Small intestine (tissue), 7 donors: ENCODE results near the gene SEMA3C. TPM values are rescaled to one million over a fixed set of nuclear protein-coding genes. Genes with fewer than 3 reads are reported as not detected.

Experiments
- DNase-seq, 2 donors: peaks; one replicate each; pipeline versions ENCODE4 v3.0.0 to v3.0.0-alpha.2; 2013
- FAIRE-seq: peaks from 2 replicates; lab custom pipeline; 2012; peaks lifted over from hg19 to GRCh38; lab: Jason Lieb, UNC
- H3K27ac ChIP-seq, 3 donors: one replicate each; pipeline ENCODE4 v1.5.1; 2013; ENCODE audit warnings: low read length in 2 of 3, mild to moderate bottlenecking in 2 of 3, control low read depth in 1 of 3, inconsistent platforms in 1 of 3, low read depth in 1 of 3, moderate library complexity in 1 of 3
- H3K27me3 ChIP-seq, 3 donors: one replicate each; pipeline ENCODE4 v1.6.1; 2013; ENCODE audit warnings: low read length in 3 of 3, inconsistent platforms in 1 of 3; ENCODE audit not compliant: control insufficient read depth in 3 of 3, insufficient read depth in 3 of 3
- H3K36me3 ChIP-seq, 3 donors: one replicate each; pipeline ENCODE4 v1.6.1; 2013; ENCODE audit warnings: low read length in 3 of 3, inconsistent platforms in 1 of 3, low read depth in 1 of 3, mild to moderate bottlenecking in 1 of 3, moderate library complexity in 1 of 3; ENCODE audit not compliant: control insufficient read depth in 3 of 3, insufficient read depth in 2 of 3
- H3K4me1 ChIP-seq, 3 donors: one replicate each; pipeline ENCODE4 v1.6.1; 2013; ENCODE audit warnings: low read length in 2 of 3, inconsistent platforms in 1 of 3, low read depth in 1 of 3, mild to moderate bottlenecking in 1 of 3, moderate library complexity in 1 of 3; ENCODE audit not compliant: control insufficient read depth in 3 of 3, insufficient read depth in 2 of 3
- H3K4me3 ChIP-seq, 3 donors: one replicate each; pipeline ENCODE4 v1.5.1; 2013; ENCODE audit warnings: low read length in 3 of 3, control low read depth in 1 of 3, inconsistent platforms in 1 of 3, low read depth in 1 of 3, mild to moderate bottlenecking in 1 of 3, moderate library complexity in 1 of 3
- H3K9me3 ChIP-seq, 2 donors: one replicate each; pipeline ENCODE4 v1.6.1; 2013; ENCODE audit warnings: low read depth in 1 of 2, low read length in 1 of 2; ENCODE audit not compliant: control insufficient read depth in 2 of 2, insufficient read depth in 1 of 2
- WGBS, 3 donors: extraction: QIAGEN DNeasy Blood & Tissue Kit; methylation state at CpG; one replicate each; pipeline ENCODE4 v1.1.7; 2013; 5-methylcytosine and 5-hydroxymethylcytosine counted together
- polyA plus RNA-seq, 4 donors: library from polyadenylated mRNA; stranded (reverse) in 3 of 4; unstranded in 1 of 4; fragments of 200-250 nt in 3 of 4; fragments of 120-200 nt in 1 of 4; gene quantifications; one replicate each; pipeline versions ENCODE4 v1.2.1 to v1.2.3, GENCODE V29; 2013
- donor health status: healthy with polysubstance abuse.
- donor health status: control.
- donor health status: control.
- donor health status: Bipolar disorder and iron deficiency.
- donor health status: healthy.

The SEMA3C gene
- polyA plus RNA-seq, 4 donors, result 1.4 to 70.8 (median 7.6) TPM

- peaks cover 0 to 33% (median 2%) of the 10 kb centered on the region in 3 donors for H3K4me1 ChIP-seq
- H3K27me3 ChIP-seq, result no peaks in the 10 kb centered on the region
- no peak for DNase-seq
- no peaks in the 10 kb centered on the region for H3K9me3 ChIP-seq
- no peaks in the 10 kb centered on the region for H3K36me3 ChIP-seq
- no peak overlapping the region for H3K4me3 ChIP-seq
- no peak for FAIRE-seq
- H3K27ac ChIP-seq, result peak overlapping the region in 1 of 3 donors; percentile 93
- WGBS, 3 donors, result 60 to 65% (median 65%) methylated on average over 1 of the region's 1 CpG
These were observed 50.3 kb downstream of the SEMA3C start for GRCh38 chr7:80868566-80868965.

- FAIRE-seq, result no peak
- Histone ChIP-seq H3K9me3 (no peaks in the 10 kb centered on the region), H3K4me3 (no peak overlapping the region), H3K27me3 (no peaks in the 10 kb centered on the region), H3K4me1 (peaks cover 0 to 10% (median 0%) of the 10 kb centered on the region in 3 donors), H3K36me3 (no peaks in the 10 kb centered on the region), H3K27ac (no peak overlapping the region)
- 72 to 88% (median 79%) methylated on average over 4 of the region's 4 CpGs for WGBS, 3 donors
- DNase-seq, result no peak
These were observed 58.3 kb downstream of the SEMA3C start for GRCh38 chr7:80860554-80860953.

GRCh38 chr7:80859272-80859970 is 59.4 kb downstream of the SEMA3C start:
- peak overlapping the region in 1 of 3 donors; percentile 86 for H3K27ac ChIP-seq
- no peaks in the 10 kb centered on the region for H3K9me3 ChIP-seq
- 74 to 80% (median 76%) methylated on average over 6 of the region's 6 CpGs for WGBS, 3 donors
- H3K4me1 ChIP-seq, result peaks cover 0 to 10% (median 0%) of the 10 kb centered on the region in 3 donors
- peak in 1 of 2 donors; percentile 24 for DNase-seq
- H3K27me3 ChIP-seq, result no peaks in the 10 kb centered on the region
- no peaks in the 10 kb centered on the region for H3K36me3 ChIP-seq
- H3K4me3 ChIP-seq, result no peak overlapping the region
- no peak for FAIRE-seq

GRCh38 chr7:80858141-80858903 is 60.5 kb downstream of the SEMA3C start:
- FAIRE-seq (peak; percentile 44), DNase-seq (peak; percentile 80 to 81)
- Histone ChIP-seq H3K9me3 (no peaks in the 10 kb centered on the region), H3K4me1 (peaks cover 0 to 10% (median 0%) of the 10 kb centered on the region in 3 donors), H3K4me3 (no peak overlapping the region), H3K36me3 (no peaks in the 10 kb centered on the region), H3K27me3 (no peaks in the 10 kb centered on the region), H3K27ac (peak overlapping the region in 1 of 3 donors; percentile 86)
- 34 to 51% (median 49%) methylated on average over 3 of the region's 3 CpGs for WGBS, 3 donors

- H3K27ac ChIP-seq, result no peak overlapping the region
- H3K9me3 ChIP-seq, result no peaks in the 10 kb centered on the region
- no peak for DNase-seq
- FAIRE-seq, result no peak
- H3K36me3 ChIP-seq, result peaks cover 0 to 2% (median 0%) of the 10 kb centered on the region in 3 donors
- 76 to 84% (median 83%) methylated on average over 3 of the region's 3 CpGs for WGBS, 3 donors
- H3K4me1 ChIP-seq, result peaks cover 0 to 10% (median 0%) of the 10 kb centered on the region in 3 donors
- no peak overlapping the region for H3K4me3 ChIP-seq
- no peaks in the 10 kb centered on the region for H3K27me3 ChIP-seq
These were observed 62.1 kb downstream of the SEMA3C start for GRCh38 chr7:80856769-80857168.

DNA sequence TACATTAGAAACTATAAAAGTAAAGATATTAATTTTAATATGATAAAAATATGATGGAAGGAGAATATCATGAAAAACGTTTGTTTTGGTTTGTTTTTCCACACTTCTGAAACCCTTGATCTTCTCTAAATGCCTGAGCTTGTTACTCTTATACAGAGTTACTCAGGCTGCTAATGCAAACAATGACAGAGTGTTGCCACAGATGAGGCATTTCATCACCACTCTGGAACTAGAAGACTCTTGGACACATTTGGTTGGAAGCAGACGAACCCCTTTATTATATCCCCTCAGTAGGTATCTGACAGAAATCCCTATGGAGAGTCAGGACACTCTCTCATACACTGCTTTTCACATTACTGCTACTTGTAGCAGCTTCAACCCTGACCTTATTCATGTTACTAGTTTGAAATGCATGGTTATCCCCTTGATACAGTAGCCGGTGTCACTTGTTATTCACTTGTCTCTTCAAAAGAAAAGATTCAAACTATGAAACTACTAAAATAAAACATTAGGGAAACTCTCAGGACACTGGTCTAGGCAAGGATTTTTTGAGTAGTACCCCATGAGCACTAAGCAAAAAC is 66.9 kb downstream of the SEMA3C start:
- Histone ChIP-seq H3K27me3 (no peaks in the 10 kb centered on the region), H3K27ac (no peak overlapping the region), H3K9me3 (no peaks in the 10 kb centered on the region), H3K36me3 (peaks cover 0 to 2% (median 0%) of the 10 kb centered on the region in 3 donors), H3K4me1 (peaks cover 0 to 3% (median 0%) of the 10 kb centered on the region in 3 donors), H3K4me3 (no peak overlapping the region)
- FAIRE-seq (no peak), DNase-seq (peak in 1 of 2 donors; percentile 38)
- 66 to 69% (median 67%) methylated on average over 3 of the region's 3 CpGs for WGBS, 3 donors

DNA sequence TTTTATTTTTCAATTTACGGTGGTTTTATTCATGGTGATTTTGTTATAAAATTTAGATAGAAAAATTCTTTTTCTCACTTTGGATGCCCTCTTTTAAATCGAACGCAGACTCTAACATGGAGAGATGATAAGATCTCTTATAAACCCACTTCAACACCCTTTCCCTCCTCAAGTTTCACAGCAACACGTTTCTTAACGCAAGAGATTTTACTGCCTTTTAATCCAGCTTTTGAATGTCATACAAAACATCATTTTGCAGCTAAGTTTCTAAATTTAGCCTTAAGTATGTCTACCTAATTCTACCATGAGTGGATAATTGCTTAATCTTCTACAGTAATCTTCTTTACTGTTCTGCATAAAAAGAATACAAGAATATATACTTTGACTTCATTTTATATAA is 70.0 kb downstream of the SEMA3C start:
- 79 to 93% (median 85%) methylated on average over 5 of the region's 5 CpGs for WGBS, 3 donors
- Histone ChIP-seq H3K4me3 (no peak overlapping the region), H3K27me3 (no peaks in the 10 kb centered on the region), H3K27ac (no peak overlapping the region), H3K9me3 (no peaks in the 10 kb centered on the region), H3K4me1 (peaks cover 0 to 3% (median 0%) of the 10 kb centered on the region in 3 donors), H3K36me3 (peaks cover 0 to 2% (median 0%) of the 10 kb centered on the region in 3 donors)
- DNase-seq (no peak), FAIRE-seq (no peak)

DNA sequence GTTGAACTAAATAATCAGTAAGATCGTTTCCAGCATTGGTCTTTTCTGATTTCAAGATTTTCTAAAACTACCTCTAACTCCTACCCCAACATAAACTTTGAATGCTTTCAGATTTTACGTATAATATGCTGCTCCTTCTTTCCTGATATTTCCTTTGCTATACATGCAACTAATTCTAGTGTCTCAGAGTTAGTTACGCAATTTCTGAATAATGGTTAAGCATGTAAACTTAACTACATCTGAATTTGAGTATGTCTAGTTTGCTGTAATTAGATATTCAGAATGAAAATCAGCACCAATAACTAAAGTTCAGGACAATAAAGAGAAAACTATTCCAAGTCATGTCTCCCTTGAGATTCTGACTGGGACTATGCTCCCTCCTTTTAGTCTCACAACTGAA is 71.0 kb downstream of the SEMA3C start:
- H3K27ac ChIP-seq, result no peak overlapping the region
- no peak overlapping the region for H3K4me3 ChIP-seq
- no peaks in the 10 kb centered on the region for H3K27me3 ChIP-seq
- peaks cover 0 to 7% (median 0%) of the 10 kb centered on the region in 3 donors for H3K4me1 ChIP-seq
- H3K9me3 ChIP-seq, result no peaks in the 10 kb centered on the region
- peaks cover 0 to 2% (median 0%) of the 10 kb centered on the region in 3 donors for H3K36me3 ChIP-seq
- DNase-seq (no peak), FAIRE-seq (no peak)
- WGBS, 3 donors, result 80 to 89% (median 83%) methylated on average over 3 of the region's 3 CpGs
